ES-I3 (cell line): ENCODE data around the gene WDR59.
"Not testable (repeated sequence)": the region's sequence is repeated elsewhere in the genome, so short reads cannot be mapped to it uniquely, and the experiment has no call there.

Experiments used
- H3K36me3 ChIP-seq: 2 replicates; pipeline ENCODE4 v1.6.1; 2013; ENCODE audit warnings: mild to moderate bottlenecking, low read length, control low read depth, moderate library complexity; ENCODE audit not compliant: insufficient read depth
- H3K4me1 ChIP-seq: 2 replicates; pipeline ENCODE4 v1.6.1; 2013; ENCODE audit warnings: mild to moderate bottlenecking, control low read depth, low read length; ENCODE audit not compliant: insufficient read depth
- H3K9ac ChIP-seq: 2 replicates; pipeline ENCODE4 v1.6.1; 2013; ENCODE audit warnings: low read depth, mild to moderate bottlenecking, low read length, moderate library complexity
- H3K9me3 ChIP-seq: 2 replicates; pipeline ENCODE4 v1.6.1; 2013; ENCODE audit warnings: mild to moderate bottlenecking, low read length, moderate library complexity; ENCODE audit not compliant: control insufficient read depth, insufficient read depth

WDR59 gene

GRCh38 chr16:75019586-75019985 lies 34.7 kb upstream of the WDR59 start:
- Histone ChIP-seq H3K36me3 (no peaks in the 10 kb centered on the region), H3K9me3 (peaks cover 7% of the 10 kb centered on the region), H3K9ac (no peak overlapping the region)

DNA sequence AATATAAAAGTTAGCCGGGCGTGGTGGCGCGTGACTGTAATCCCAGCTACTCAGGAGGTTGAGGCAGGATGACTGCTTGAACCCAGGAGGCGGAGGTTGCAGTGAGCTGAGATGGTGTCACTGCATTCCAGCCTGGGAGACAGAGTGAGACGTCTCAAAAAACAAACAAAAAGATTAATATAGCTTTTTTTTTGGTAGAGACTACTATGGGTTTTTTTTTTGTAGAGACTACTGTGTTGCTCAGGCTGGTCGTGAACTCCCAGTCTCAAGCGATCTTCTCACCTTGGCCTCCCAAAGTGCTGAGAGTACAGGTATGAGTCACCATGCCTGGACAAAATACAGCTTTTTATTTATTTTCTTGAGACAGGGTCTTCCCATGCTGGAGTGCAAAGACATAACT lies 34.1 kb upstream of the WDR59 start:
- Histone ChIP-seq H3K9ac (no peak overlapping the region), H3K36me3 (no peaks in the 10 kb centered on the region), H3K4me1 (no peaks in the 10 kb centered on the region), H3K9me3 (peaks cover 7% of the 10 kb centered on the region)

More at GRCh38 chr16:75019586-75019985, 34.7 kb upstream of the WDR59 start:
- H3K4me1 ChIP-seq: no peaks in the 10 kb centered on the region

- Histone ChIP-seq H3K9me3 (peaks cover 7% of the 10 kb centered on the region), H3K4me1 (peaks cover under 1% of the 10 kb centered on the region; the same call in 1 of the 2 replicates), H3K36me3 (no peaks in the 10 kb centered on the region), H3K9ac (no peak overlapping the region)
Measured at GRCh38 chr16:75017670-75018525, 33.0 kb upstream of the WDR59 start.

DNA sequence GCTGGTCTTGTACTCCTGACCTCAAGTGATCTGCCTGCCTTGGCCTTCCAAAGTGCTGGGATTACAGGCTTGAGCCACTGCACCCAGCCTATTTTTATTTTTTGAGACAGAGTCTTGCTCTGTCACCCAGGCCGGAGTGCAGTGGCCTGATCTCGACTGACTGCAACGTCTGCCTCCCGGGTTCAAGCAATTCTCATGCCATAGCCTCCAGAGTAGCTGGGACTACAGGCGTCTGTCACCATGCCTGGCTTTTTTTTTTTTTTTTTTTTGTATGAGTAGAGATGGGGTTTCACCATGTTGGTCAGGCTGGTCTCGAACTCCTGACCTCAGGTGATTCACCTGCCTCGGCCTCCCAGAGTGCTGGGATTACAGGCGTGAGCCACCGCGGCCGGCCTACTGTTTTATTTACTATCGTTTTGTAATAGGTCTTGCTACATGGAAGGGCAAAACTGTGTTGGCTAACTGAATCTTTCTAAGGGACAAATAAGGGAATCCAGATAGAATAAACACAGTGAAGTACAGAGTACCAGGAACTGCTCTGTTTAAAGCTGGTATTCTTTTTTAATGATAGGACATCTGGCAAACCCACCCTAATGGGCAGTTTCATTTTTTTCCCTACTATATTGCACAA lies 31.6 kb upstream of the WDR59 start:
- not testable (repeated sequence) for H3K36me3 ChIP-seq, H3K9me3 ChIP-seq, H3K4me1 ChIP-seq, H3K9ac ChIP-seq

DNA sequence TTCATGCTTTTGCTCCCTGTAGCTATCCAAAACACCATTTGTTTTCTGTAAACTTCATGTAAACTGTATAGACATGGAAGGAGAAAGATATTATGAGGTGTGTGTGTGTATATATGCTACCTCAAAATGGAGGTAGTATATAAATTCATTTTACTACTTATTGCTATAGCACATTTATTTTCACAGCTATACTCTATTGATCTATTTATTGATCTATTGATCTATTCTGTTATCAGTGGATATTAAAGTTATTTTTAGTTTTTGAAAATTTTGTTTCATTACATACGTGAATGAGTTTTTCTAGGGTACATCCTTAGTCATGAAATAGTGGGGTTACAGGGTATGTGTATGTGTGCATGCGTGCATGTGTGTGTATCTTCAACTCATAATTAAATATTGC lies 29.4 kb upstream of the WDR59 start:
- no peaks in the 10 kb centered on the region for H3K9me3 ChIP-seq
- peaks cover 11% of the 10 kb centered on the region for H3K4me1 ChIP-seq
- no peak overlapping the region for H3K9ac ChIP-seq
- H3K36me3 ChIP-seq: no peaks in the 10 kb centered on the region

GRCh38 chr16:75013123-75013522 lies 28.2 kb upstream of the WDR59 start:
- H3K4me1 ChIP-seq: peaks cover 11% of the 10 kb centered on the region
- not testable (repeated sequence) for H3K36me3 ChIP-seq, H3K9ac ChIP-seq, H3K9me3 ChIP-seq

GRCh38 chr16:75012380-75013081 lies 27.6 kb upstream of the WDR59 start:
- no peak overlapping the region for H3K9ac ChIP-seq
- no peaks in the 10 kb centered on the region; the same call in 1 of the 2 replicates for H3K9me3 ChIP-seq
- peaks cover 11% of the 10 kb centered on the region for H3K4me1 ChIP-seq
- no peaks in the 10 kb centered on the region for H3K36me3 ChIP-seq

- no peaks in the 10 kb centered on the region; the same call in 1 of the 2 replicates for H3K9me3 ChIP-seq
- H3K4me1 ChIP-seq: peaks cover 11% of the 10 kb centered on the region
- no peak overlapping the region for H3K9ac ChIP-seq
- no peaks in the 10 kb centered on the region for H3K36me3 ChIP-seq
Measured at GRCh38 chr16:75011634-75012307, 26.8 kb upstream of the WDR59 start.

DNA sequence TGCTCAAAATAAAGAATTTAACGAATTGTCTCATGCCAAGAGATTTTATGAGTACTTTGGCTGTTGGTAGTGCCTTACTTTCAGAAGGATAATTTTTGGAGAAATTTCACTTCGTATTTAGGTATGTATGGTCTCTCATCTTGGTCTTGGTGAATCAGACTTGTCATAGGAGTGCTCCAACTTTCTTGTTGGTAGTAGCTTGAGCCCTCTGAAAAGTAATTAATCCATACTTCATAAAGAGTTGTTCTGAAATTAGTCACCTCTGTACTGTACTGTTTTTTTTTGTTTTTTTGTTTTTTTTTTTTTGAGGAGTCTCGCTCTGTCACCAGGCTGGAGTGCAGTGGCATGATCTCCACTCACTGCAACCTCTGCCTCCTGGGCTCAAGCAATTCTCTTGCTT lies 25.5 kb upstream of the WDR59 start:
- no peaks in the 10 kb centered on the region; the same call in 1 of the 2 replicates for H3K9me3 ChIP-seq
- peaks cover 11% of the 10 kb centered on the region for H3K4me1 ChIP-seq
- H3K36me3 ChIP-seq: no peaks in the 10 kb centered on the region
- no peak overlapping the region for H3K9ac ChIP-seq

- H3K4me1 ChIP-seq: peaks cover 10% of the 10 kb centered on the region
- H3K36me3 ChIP-seq: no peaks in the 10 kb centered on the region
- no peak overlapping the region for H3K9ac ChIP-seq
- H3K9me3 ChIP-seq: no peaks in the 10 kb centered on the region; the same call in 1 of the 2 replicates
Measured at GRCh38 chr16:75007443-75007842, 22.5 kb upstream of the WDR59 start.

DNA sequence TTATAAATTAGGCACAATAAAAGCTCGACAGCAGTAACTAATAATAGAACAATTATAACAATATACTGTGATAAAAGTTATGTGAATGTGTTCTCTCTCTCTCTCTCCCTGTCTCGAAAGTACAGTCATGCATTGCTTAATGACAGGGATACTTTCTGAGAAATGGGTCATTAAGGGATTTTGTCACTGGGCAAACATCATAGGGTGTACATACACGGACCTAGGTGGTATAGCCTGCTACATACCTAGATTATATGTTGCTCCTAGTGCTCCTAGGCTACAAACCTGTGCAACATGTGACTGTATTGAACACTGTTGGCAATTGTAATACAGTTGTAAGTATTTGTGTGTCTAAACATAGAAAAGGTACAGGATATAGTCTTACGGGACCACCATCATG lies 20.8 kb upstream of the WDR59 start:
- Histone ChIP-seq H3K9me3 (no peaks in the 10 kb centered on the region; the same call in 1 of the 2 replicates), H3K4me1 (peaks cover 4% of the 10 kb centered on the region; the same call in 1 of the 2 replicates), H3K9ac (no peak overlapping the region), H3K36me3 (no peaks in the 10 kb centered on the region)

- H3K9me3 ChIP-seq: no peaks in the 10 kb centered on the region; the same call in 1 of the 2 replicates
- peaks cover 4% of the 10 kb centered on the region; the same call in 1 of the 2 replicates for H3K4me1 ChIP-seq
- H3K36me3 ChIP-seq: no peaks in the 10 kb centered on the region
- no peak overlapping the region for H3K9ac ChIP-seq
Measured at GRCh38 chr16:75004460-75004859, 19.5 kb upstream of the WDR59 start.

DNA sequence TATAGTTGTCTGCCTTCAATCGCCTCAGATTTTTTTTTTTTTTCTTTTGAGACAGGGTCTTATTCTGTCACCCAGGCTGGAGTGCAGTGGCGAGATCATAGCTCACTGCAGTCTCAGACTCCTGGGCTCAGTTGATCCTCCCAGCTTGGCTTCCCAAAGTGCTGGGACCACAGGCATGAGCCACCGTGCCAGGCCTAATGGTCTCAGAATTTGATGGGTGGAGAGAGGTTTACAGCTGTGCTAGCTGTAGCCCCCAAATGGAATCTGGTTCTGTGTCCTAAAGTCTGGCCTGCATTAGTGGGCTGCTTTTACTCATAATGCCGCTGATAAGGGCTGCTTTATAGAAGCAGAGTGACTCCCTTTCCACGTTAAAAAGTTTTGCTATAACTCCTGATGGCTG lies 19.0 kb upstream of the WDR59 start:
- Histone ChIP-seq H3K36me3 (no peaks in the 10 kb centered on the region), H3K4me1 (peaks cover 4% of the 10 kb centered on the region; the same call in 1 of the 2 replicates), H3K9me3 (no peaks in the 10 kb centered on the region; the same call in 1 of the 2 replicates), H3K9ac (no peak overlapping the region)

DNA sequence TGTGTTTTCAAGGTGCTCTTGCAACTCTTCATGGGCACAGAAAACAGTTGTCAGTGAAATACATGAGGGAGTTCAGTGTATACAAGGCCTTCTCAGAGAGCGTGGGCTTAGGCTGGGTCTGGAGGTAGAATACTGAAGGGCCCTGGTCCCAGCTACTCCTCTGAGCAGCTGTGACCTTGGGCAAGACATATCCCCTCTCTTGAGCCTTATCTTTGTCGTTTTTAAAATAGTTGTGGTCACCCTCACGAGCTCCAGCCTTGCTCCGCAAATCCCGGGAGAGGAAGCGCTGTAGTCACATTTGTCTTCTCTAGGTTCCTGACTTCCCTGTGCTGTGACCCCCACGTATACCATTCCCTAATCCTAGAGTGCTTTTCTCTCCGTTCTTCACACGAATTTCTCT lies 17.6 kb upstream of the WDR59 start:
- no peaks in the 10 kb centered on the region; the same call in 1 of the 2 replicates for H3K9me3 ChIP-seq

More for the DNA sequence above, 17.6 kb upstream of the WDR59 start:
- Histone ChIP-seq H3K4me1 (peaks cover 10% of the 10 kb centered on the region; the same call in 1 of the 2 replicates), H3K36me3 (no peaks in the 10 kb centered on the region), H3K9ac (no peak overlapping the region)
